ENCODE measurements around the gene ZNF182. TPM values are rescaled to one million over a fixed set of nuclear protein-coding genes. Genes with fewer than 3 reads are reported as not detected.

The ZNF182 gene
- total and polyA plus RNA-seq, 9 of the 15 experiments (the other 6 are each of a cell fraction or from before 2014, with no cell fraction given) = 0.59 to 5.0 (median 3.9) TPM

GRCh38 chrX:47936224-47936939 lies 67.4 kb downstream of the ZNF182 start (continued):
- TF ChIP-seq, protein P1, sequence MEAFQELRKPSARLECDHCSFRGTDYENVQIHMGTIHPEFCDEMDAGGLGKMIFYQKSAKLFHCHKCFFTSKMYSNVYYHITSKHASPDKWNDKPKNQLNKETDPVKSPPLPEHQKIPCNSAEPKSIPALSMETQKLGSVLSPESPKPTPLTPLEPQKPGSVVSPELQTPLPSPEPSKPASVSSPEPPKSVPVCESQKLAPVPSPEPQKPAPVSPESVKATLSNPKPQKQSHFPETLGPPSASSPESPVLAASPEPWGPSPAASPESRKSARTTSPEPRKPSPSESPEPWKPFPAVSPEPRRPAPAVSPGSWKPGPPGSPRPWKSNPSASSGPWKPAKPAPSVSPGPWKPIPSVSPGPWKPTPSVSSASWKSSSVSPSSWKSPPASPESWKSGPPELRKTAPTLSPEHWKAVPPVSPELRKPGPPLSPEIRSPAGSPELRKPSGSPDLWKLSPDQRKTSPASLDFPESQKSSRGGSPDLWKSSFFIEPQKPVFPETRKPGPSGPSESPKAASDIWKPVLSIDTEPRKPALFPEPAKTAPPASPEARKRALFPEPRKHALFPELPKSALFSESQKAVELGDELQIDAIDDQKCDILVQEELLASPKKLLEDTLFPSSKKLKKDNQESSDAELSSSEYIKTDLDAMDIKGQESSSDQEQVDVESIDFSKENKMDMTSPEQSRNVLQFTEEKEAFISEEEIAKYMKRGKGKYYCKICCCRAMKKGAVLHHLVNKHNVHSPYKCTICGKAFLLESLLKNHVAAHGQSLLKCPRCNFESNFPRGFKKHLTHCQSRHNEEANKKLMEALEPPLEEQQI (IDR thresholded peaks at IDR 0.05) = no peak
- TF ChIP-seq CREBBP (IDR thresholded peaks at IDR 0.05; ENCODE audit: low read depth, low read length) (no peak), HCFC1 (IDR thresholded peaks at IDR 0.05; ENCODE audit: low read depth, low read length) (no peak), BDP1 (IDR thresholded peaks at IDR 0.05; ENCODE audit: insufficient read depth, insufficient read length) (no peak), TAL1 (IDR thresholded peaks at IDR 0.05) (peak; percentile 84), ZNF639 (CRISPR knock-in tag; conservative IDR thresholded peaks at IDR 0.05 in 1 of 2, IDR thresholded peaks at IDR 0.05 in 1 of 2) (no peak), ATF7 (IDR thresholded peaks at IDR 0.05) (peak; percentile 60; the same call in 1 of the 2 replicates), ETS1 (conservative IDR thresholded peaks at IDR 0.05; ENCODE audit: control insufficient read depth, low read depth, low read length) (0 out of 2 replicates have a peak, but pooled peaks have one; percentile 38), ARID1B (IDR thresholded peaks at IDR 0.05) (peak; percentile 84), HMBOX1 (IDR thresholded peaks at IDR 0.05) (0 out of 2 replicates have a peak, but pooled peaks have one; percentile 38), SMARCB1 (IDR thresholded peaks at IDR 0.05; ENCODE audit: insufficient read length, low read depth) (no peak), ETV5 (CRISPR knock-in tag; IDR thresholded peaks at IDR 0.05; ENCODE audit: low read depth) (no peak), CBFA2T2 (conservative IDR thresholded peaks at IDR 0.05) (peak; percentile 94), FOSL1 (tag; conservative IDR thresholded peaks at IDR 0.05) (0 out of 2 replicates have a peak, but pooled peaks have one; percentile 20)
- TF ChIP-seq, protein P2, sequence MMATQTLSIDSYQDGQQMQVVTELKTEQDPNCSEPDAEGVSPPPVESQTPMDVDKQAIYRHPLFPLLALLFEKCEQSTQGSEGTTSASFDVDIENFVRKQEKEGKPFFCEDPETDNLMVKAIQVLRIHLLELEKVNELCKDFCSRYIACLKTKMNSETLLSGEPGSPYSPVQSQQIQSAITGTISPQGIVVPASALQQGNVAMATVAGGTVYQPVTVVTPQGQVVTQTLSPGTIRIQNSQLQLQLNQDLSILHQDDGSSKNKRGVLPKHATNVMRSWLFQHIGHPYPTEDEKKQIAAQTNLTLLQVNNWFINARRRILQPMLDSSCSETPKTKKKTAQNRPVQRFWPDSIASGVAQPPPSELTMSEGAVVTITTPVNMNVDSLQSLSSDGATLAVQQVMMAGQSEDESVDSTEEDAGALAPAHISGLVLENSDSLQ (IDR thresholded peaks at IDR 0.05) = peak; percentile 45; the same call in 1 of the 2 replicates
- TF ChIP-seq, protein P3, sequence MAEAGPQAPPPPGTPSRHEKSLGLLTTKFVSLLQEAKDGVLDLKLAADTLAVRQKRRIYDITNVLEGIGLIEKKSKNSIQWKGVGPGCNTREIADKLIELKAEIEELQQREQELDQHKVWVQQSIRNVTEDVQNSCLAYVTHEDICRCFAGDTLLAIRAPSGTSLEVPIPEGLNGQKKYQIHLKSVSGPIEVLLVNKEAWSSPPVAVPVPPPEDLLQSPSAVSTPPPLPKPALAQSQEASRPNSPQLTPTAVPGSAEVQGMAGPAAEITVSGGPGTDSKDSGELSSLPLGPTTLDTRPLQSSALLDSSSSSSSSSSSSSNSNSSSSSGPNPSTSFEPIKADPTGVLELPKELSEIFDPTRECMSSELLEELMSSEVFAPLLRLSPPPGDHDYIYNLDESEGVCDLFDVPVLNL (CRISPR knock-in tag; IDR thresholded peaks at IDR 0.05; ENCODE audit: low read depth) = no peak

All from K562 (cell line).